OCI-LY7 (cell line): Measurements from ENCODE around the gene CRIP1. TPM values are rescaled to one million over a fixed set of nuclear protein-coding genes. Genes with fewer than 3 reads are reported as not detected.

Source experiments
- BruUV-seq: library from RNA; stranded (reverse); fragments of 400-500 nt; replicated peaks from 2 replicates; lab custom pipeline; 2021; lab: Mats Ljungman, UMichigan
- CTCF ChIA-PET: fragments of 300-600 bp; sonication (Branson Sonifier 250); formaldehyde crosslinking; loops from one replicate; lab custom pipeline; 2022; ENCODE audit warnings: antibody characterized with exemption; ENCODE audit not compliant: unreplicated experiment; lab: Charles Lee
- POLR2A ChIA-PET: fragments of 300-600 bp; sonication (Branson Sonifier 250); formaldehyde crosslinking; loops from one replicate; lab custom pipeline; 2022; ENCODE audit warnings: antibody characterized with exemption; lab: Charles Lee
- DNase-seq: peaks from one replicate; pipeline ENCODE4 v3.0.0-alpha.2; 2015; ENCODE audit warnings: low spot score
- H2AFZ ChIP-seq: fragments of 200-600 bp; sonication (generic), shearing (Covaris generic); 2 replicates; pipeline ENCODE4 v1.6.1; 2014; ENCODE audit warnings: mild to moderate bottlenecking, antibody characterized with exemption, low read length, moderate library complexity
- H3K27ac ChIP-seq: fragments of 200-600 bp; sonication (generic); 2 replicates; pipeline ENCODE4 v1.5.1; 2014; ENCODE audit warnings: mixed run types, low read depth, mild to moderate bottlenecking, moderate library complexity, low read length, inconsistent platforms; ENCODE audit not compliant: poor library complexity, severe bottlenecking
- H3K36me3 ChIP-seq: fragments of 200-600 bp; sonication (generic); 2 replicates; pipeline ENCODE4 v1.6.1; 2014; ENCODE audit warnings: mild to moderate bottlenecking, antibody characterized with exemption, low read length, moderate library complexity, mixed read lengths; ENCODE audit not compliant: insufficient read depth
- H3K4me1 ChIP-seq: fragments of 200-600 bp; sonication (generic); 2 replicates; pipeline ENCODE4 v1.5.1; 2014; ENCODE audit warnings: mild to moderate bottlenecking, low read length; ENCODE audit not compliant: insufficient read depth, poor library complexity, severe bottlenecking
- H3K4me2 ChIP-seq: fragments of 200-600 bp; sonication (generic); 2 replicates; pipeline ENCODE4 v1.6.1; 2014; ENCODE audit warnings: mild to moderate bottlenecking, low read length
- H3K4me3 ChIP-seq: fragments of 200-600 bp; sonication (generic); 2 replicates; pipeline ENCODE4 v1.5.1; 2014; ENCODE audit warnings: mild to moderate bottlenecking, low read depth, low read length; ENCODE audit not compliant: poor library complexity, severe bottlenecking
- H3K79me2 ChIP-seq: fragments of 200-600 bp; sonication (generic); 2 replicates; pipeline ENCODE4 v1.6.1; 2016; ENCODE audit warnings: low read depth, mild to moderate bottlenecking, low read length, moderate library complexity, mixed read lengths; ENCODE audit not compliant: insufficient read depth
- H3K9me2 ChIP-seq: fragments of 200-600 bp; sonication (generic); 2 replicates; pipeline ENCODE4 v1.6.1; 2016; ENCODE audit warnings: mild to moderate bottlenecking, low read length, mixed read lengths; ENCODE audit not compliant: insufficient read depth
- H3K9me3 ChIP-seq: fragments of 200-600 bp; sonication (generic); 2 replicates; pipeline ENCODE4 v1.6.1; 2014; ENCODE audit warnings: mild to moderate bottlenecking, mixed run types, low read length, mixed read lengths
- H4K20me1 ChIP-seq: fragments of 200-600 bp; sonication (generic); 2 replicates; pipeline ENCODE4 v1.6.1; 2014; ENCODE audit warnings: mild to moderate bottlenecking, antibody characterized with exemption, low read length, moderate library complexity, mixed read lengths; ENCODE audit not compliant: insufficient read depth
- EZH2phosphoT487 ChIP-seq: fragments of 200-600 bp; sonication (generic); IDR thresholded peaks from 2 replicates; pipeline ENCODE4 v1.6.1; 2018; ENCODE audit warnings: low read depth, borderline replicate concordance, mild to moderate bottlenecking, mixed run types, antibody characterized with exemption, low read length, moderate library complexity, mixed read lengths
- intact Hi-C: fragments of 100-400 bp; cut with micrococcal nuclease; formaldehyde crosslinking; loops from one replicate; pipeline ENCODE4 v1.10.0; 2022; ENCODE audit not compliant: unreplicated experiment
- total RNA-seq, 2 experiments: library from RNA; depleted of rRNA in 1 of 2; stranded (reverse); fragments of >200 nt in 1 of 2; shearing (Covaris generic) in 1 of 2; gene quantifications; 2 replicates each; pipeline ENCODE4 v1.2.3, GENCODE V29; 2014 to 2022
- TF ChIP-seq, protein P1 (sequence below): fragments of 200-600 bp; sonication (generic); conservative IDR thresholded peaks from 2 replicates; pipeline ENCODE4 v1.5.1; 2014; ENCODE audit warnings: mild to moderate bottlenecking, antibody characterized with exemption, low read length, moderate library complexity, mixed read lengths

Gene CRIP1
- total RNA-seq, 2 experiments from 2014 or later: 4.6 TPM; not detected in 1

DNA sequence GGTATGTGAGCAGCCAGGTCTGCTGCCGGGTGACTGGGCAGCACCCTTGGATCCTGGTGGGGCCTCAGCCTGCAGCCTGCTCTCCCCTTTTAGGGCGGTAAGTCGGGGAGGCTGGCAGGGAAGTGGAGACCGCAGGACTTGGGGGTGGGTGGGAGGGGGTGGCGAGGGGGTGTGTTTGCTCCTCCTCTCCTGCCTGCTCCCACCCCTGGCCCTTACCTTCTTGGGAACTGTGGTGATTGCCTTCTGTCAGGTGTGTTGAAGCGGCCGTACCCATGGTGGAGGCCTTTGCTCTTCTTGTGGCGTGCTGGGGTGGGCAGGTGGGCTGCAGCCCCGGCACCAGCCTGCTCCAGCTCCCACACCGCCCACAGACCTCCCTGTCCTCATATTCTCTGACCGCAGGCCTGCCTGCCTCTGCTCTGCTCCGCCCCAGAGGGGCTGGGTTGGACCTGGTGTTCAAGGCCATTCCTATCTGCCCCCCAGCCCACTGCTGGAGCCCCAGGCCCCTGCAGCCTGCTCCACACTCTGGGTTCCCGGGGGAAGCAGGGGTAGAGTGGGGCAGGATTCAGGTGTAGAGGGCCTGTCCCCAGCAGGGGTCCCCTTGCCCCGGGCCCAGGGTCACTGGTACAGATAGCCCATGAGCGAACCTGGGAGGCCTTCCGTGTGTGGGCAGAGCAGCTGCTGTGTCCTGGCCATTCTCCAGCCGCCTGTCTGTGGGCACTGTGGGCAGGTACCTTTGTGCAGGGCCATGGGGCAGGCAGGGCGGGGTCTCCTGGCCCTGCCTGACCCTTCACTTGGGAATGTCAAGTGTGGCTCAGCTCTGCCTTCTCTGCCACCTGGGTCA lies 9.5 kb downstream of the CRIP1 start:
- H3K9me3 ChIP-seq: no peaks in the 10 kb centered on the region
- DNase-seq: no peak
- no peaks in the 10 kb centered on the region for H3K9me2 ChIP-seq
- H3K79me2 ChIP-seq: 0 out of 2 replicates have a peak, but pooled peaks cover 6% of the 10 kb centered on the region
- no TSS peak for BruUV-seq
- intact Hi-C loops: no loop called here
- H3K36me3 ChIP-seq: peaks cover 23% of the 10 kb centered on the region
- ChIA-PET POLR2A (no interaction called here), CTCF (no interaction called here)
- no peak overlapping the region for H3K4me2 ChIP-seq
- no peak overlapping the region for H3K27ac ChIP-seq
- peaks cover 11% of the 10 kb centered on the region for H3K4me1 ChIP-seq
- H2AFZ ChIP-seq: no peak overlapping the region
- peaks cover 4% of the 10 kb centered on the region; the same call in 1 of the 2 replicates for H4K20me1 ChIP-seq
- TF ChIP-seq EZH2phosphoT487: no peak
- TF ChIP-seq, protein P1, sequence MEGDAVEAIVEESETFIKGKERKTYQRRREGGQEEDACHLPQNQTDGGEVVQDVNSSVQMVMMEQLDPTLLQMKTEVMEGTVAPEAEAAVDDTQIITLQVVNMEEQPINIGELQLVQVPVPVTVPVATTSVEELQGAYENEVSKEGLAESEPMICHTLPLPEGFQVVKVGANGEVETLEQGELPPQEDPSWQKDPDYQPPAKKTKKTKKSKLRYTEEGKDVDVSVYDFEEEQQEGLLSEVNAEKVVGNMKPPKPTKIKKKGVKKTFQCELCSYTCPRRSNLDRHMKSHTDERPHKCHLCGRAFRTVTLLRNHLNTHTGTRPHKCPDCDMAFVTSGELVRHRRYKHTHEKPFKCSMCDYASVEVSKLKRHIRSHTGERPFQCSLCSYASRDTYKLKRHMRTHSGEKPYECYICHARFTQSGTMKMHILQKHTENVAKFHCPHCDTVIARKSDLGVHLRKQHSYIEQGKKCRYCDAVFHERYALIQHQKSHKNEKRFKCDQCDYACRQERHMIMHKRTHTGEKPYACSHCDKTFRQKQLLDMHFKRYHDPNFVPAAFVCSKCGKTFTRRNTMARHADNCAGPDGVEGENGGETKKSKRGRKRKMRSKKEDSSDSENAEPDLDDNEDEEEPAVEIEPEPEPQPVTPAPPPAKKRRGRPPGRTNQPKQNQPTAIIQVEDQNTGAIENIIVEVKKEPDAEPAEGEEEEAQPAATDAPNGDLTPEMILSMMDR: no peak
- no peak overlapping the region for H3K4me3 ChIP-seq

DNA sequence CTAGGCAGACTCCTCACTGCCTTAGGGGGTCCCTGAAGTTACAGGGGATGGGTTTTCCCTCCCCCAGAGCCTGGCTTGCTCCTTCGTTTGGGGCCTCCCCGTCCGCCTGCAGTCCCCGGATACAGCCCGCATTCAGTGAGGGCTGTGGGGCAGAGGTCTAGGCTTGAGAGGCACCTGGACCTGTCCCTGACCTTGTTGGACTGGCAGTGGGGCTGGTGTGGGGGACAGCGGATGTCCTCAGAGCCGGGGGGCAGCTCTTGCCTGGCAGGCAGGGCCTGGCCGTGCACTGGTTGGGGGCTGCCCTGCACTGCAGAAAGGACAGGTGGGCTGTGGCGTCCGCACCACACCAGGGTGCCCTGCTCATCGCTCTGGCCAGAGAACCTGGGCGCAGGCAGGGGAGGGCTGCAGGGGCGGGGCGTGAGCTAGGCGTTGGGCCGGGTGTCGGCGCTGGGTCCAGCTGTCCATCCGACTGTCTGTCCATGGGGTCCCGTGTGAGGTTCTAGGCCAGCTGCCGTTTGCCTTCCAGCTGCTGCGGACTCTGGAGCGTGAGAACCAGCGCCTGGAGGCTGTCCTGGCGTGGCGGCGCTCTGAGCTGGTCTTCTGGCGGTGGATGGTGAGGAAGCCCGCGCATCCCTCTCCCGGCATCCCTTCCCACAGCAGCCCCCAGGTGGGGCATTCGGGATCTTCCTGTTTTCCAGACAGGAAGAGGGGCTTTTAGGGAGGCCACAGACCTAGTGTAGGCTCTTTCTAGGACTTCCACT lies 10.3 kb downstream of the CRIP1 start:
- Histone ChIP-seq H3K4me1 (peaks cover 7% of the 10 kb centered on the region), H3K36me3 (peaks cover 22% of the 10 kb centered on the region), H3K27ac (no peak overlapping the region), H3K9me3 (no peaks in the 10 kb centered on the region), H2AFZ (no peak overlapping the region), H3K9me2 (no peaks in the 10 kb centered on the region), H3K4me2 (no peak overlapping the region), H4K20me1 (peaks cover 4% of the 10 kb centered on the region; the same call in 1 of the 2 replicates), H3K79me2 (0 out of 2 replicates have a peak, but pooled peaks cover 2% of the 10 kb centered on the region), H3K4me3 (no peak overlapping the region)
- BruUV-seq: no TSS peak
- DNase-seq: no peak
- ChIA-PET POLR2A (no interaction called here), CTCF (no interaction called here)
- TF ChIP-seq, protein P1: no peak
- TF ChIP-seq EZH2phosphoT487: no peak
- intact Hi-C loops: no loop called here
